Renal pelvis (tissue), 4 donors: ENCODE results near the gene GRIK4. TPM values are rescaled to one million over a fixed set of nuclear protein-coding genes. Genes with fewer than 3 reads are reported as not detected.
A peak's percentile ranks its signal among the peaks of the same experiment; 100 is the strongest.

ENCODE experiments used
- DNase-seq: peaks from one replicate; pipeline ENCODE4 v3.0.0-alpha.2; 2013
- polyA plus RNA-seq, 3 donors: library from polyadenylated mRNA; unstranded; fragments of 120-200 nt; gene quantifications; one replicate each; pipeline ENCODE4 v1.2.1, GENCODE V29; 2013; ENCODE audit not compliant: insufficient read length in 3 of 3

Gene GRIK4
- polyA plus RNA-seq, 3 donors: 0.86 to 1.7 (median 1.0) TPM

- peak; percentile 89 for DNase-seq
Observed at GRCh38 chr11:120952461-120953434, 441.2 kb downstream of the GRIK4 start.

- DNase-seq: no peak
Observed at GRCh38 chr11:120954381-120954780, 442.8 kb downstream of the GRIK4 start.

- no peak for DNase-seq
Observed at GRCh38 chr11:120956710-120957495, 445.4 kb downstream of the GRIK4 start.

DNA sequence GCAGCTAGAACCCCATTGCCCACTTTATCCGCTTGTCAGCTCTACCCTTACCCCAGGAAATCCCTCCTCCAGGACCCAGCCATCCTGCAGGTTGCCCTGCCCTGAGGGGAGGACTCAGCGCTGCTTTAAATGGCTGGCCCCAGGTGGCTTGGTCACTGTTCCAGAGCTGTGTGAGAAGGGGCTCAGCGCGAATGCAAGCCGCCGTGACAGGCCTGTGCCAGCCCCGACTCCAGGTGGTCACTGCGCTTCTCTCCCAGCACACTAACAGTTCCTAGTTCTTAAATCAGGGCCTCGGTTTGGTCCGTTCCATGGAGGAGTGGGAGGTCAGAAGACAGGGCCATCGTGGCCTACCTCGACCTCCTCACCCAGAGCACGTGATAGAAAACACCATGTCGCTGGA, 446.6 kb downstream of the GRIK4 start:
- no peak for DNase-seq

DNA sequence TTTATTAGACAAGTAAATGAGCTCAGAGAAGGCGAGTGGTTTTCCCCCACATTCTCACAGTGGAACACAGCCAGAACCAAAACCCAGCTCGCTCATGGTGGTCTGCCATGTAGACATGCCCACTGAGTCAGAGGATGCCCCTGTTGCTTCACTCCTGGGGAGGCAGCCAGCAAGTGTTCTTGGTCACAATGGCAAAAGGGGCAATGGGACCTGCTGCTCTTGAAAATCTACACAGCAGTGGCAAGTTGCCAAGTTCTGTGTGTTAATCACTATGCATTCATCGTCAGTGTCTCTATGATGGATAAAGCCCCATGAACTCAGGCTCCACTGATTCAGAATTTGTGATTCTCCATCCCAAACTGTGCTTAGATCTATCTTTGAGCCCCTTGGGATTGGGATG, 447.6 kb downstream of the GRIK4 start:
- DNase-seq: no peak

GRCh38 chr11:120964857-120965256, 453.3 kb downstream of the GRIK4 start:
- DNase-seq: no peak

- no peak for DNase-seq
Observed at GRCh38 chr11:120966840-120967239, 455.3 kb downstream of the GRIK4 start.

- DNase-seq: no peak
Observed at GRCh38 chr11:120969993-120970392, 458.4 kb downstream of the GRIK4 start.

GRCh38 chr11:120971825-120972224, 460.3 kb downstream of the GRIK4 start:
- no peak for DNase-seq

DNA sequence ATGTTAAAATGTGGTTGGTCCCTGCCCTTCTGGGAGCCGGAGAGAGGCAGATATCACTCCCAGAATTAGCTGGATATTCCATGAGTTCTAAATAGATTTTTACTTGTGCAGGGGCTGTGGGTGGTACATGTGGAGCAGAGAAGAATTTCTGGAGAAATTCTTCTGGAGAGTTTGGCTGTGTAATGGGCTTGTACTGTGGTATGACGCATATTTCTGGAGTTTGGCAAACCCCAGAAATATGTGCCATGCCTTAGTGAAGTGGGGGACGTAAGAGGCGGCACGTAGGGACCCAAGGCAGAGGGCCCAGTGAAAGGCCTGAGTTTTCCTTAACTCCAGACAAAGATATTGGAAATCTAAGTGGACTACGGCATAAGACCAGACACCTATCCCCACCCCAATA, 461.1 kb downstream of the GRIK4 start:
- DNase-seq: no peak

DNA sequence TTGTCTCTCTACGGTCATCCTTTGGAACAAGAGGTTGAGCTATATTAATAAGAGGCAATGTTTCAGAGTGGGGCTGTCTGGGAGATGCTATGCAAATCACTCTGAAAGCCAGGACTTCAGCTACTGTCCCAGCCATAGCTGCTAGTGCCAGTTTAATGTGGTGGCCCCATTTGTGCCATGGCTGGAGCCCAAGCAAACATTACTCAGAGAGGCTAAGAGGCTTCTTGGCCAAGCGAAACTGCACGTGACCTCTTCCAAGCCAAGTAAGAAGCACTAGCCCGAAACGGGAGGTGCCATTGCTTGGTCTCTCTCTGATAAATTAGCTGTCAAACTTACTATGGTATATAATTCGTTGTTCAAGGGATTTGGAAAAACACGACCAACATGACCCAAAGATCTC, 462.0 kb downstream of the GRIK4 start:
- no peak for DNase-seq

DNA sequence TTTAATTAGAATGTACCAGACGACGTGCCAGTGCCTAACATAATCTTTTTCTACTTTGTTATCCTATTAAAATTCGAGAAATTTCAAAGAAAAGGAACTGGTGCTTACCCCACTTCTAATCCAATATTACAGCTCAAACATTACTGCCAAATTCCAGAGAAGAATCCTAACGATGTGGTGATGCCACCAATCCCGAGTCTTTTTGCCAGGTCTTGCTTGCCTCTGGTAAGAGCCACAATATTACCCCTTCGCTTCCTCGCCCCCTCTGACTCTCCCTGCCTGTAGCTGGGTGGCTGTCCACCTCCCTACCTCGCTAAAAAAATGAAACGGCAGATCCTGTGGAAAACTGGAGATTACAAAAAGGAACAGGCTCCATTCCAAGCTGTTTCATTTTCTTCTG, 462.9 kb downstream of the GRIK4 start:
- DNase-seq: no peak

DNA sequence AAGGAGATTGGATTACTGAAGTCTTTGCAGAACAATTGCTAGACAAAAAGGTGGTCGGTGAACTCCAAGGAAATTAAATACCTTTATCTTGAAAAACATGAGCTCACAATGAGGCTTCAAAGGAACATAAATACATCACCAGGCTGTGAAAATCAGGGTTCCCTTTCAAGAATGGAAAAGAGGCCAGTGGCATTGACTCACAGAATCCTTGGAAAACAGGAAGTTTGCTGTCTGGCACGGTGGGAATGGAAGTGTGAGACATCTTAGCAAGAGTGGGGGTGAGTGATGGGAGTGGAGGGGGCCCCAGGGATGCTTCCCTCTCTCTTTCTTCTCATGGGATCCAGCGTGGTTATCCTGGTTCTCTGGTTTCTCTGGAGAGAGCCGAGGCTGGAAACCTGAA, 463.4 kb downstream of the GRIK4 start:
- no peak for DNase-seq

GRCh38 chr11:120977266-120978137, 466.0 kb downstream of the GRIK4 start:
- DNase-seq: no peak

GRCh38 chr11:120978701-120979100, 467.2 kb downstream of the GRIK4 start:
- DNase-seq: no peak

DNA sequence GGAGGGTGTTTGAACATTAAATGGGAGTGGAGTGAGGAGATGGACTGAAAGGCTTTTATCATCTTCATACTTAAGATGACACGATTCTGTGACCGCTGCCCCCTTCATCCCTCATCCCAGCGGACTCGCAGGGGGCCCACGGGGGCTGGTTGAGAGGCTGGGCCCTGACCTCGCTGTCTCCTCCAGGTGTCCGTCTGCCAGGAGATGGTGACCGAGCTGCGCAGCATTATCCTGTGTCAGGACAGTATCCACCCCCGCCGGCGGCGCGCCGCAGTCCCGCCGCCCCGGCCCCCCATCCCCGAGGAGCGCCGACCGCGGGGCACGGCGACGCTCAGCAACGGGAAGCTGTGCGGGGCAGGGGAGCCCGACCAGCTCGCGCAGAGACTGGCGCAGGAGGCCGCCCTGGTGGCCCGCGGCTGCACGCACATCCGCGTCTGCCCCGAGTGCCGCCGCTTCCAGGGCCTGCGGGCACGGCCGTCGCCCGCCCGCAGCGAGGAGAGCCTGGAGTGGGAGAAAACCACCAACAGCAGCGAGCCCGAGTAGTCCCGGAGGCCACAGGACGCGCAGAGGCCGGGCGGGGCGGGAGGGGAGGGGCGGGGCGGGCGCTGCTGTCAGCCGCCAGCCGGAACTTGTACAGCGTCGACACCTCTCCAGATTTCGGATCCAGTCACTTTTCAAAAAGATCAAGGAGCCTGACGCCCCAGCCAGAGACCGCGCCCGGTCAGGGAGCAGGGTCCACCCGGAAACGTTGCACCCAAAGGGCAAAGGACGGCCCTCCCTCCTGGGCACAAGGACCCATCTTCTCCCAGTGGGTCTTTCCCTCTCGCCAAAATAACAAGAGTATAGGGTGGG, 474.4 kb downstream of the GRIK4 start:
- DNase-seq: peak; percentile 61

DNA sequence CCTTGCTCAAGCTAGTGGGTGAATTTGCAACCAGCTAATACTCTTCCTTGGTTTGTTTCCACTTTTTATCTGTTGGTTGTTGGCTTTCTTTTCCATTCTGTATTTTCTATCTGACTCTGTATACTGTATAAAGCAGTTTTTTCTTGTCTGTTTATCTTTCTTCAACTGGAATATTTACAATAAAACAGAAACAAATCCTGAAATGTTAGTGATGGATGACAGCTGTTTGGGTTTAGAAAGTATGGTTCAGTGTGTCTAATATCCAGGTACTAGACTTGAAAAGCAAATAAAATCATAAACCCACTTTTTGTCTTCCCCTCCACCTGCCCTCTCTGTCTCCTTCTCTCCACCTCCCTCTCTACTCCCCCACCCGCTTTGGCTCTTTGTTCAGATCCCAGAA, 477.1 kb downstream of the GRIK4 start:
- no peak for DNase-seq

- no peak for DNase-seq
Observed at GRCh38 chr11:120991830-120992686, 480.5 kb downstream of the GRIK4 start.

- no peak for DNase-seq
Observed at GRCh38 chr11:120994091-120994859, 482.7 kb downstream of the GRIK4 start.
